CD4-positive, CD25-positive, alpha-beta regulatory T cell (primary cell): ENCODE data around the gene SCT. TPM values are rescaled to one million over a fixed set of nuclear protein-coding genes. Genes with fewer than 3 reads are reported as not detected.

Experiments
- ATAC-seq, 2 donors: fragments of 150-1000 bp; cut with Tn5 transposase; one replicate each; pipeline ENCODE4 v1.10.0; 2021; ENCODE audit warnings: low read depth in 2 of 2, moderate number of reproducible peaks in 2 of 2, moderate library complexity in 1 of 2
- DNase-seq, 3 donors: peaks; one replicate each; pipeline versions ENCODE4 v3.0.0 to v3.0.0-alpha.2; 2012 to 2022; ENCODE audit warnings: mixed read lengths in 1 of 3
- H3K27ac ChIP-seq: one replicate; pipeline ENCODE4 v1.7.0; 2013; ENCODE audit warnings: mild to moderate bottlenecking, low read length; ENCODE audit not compliant: insufficient read depth, poor library complexity, severe bottlenecking
- H3K27me3 ChIP-seq: one replicate; pipeline ENCODE4 v1.7.0; 2013; ENCODE audit warnings: low read length; ENCODE audit not compliant: control insufficient read depth, insufficient read depth
- H3K36me3 ChIP-seq: one replicate; pipeline ENCODE4 v1.7.0; 2013; ENCODE audit warnings: mild to moderate bottlenecking, low read length, moderate library complexity; ENCODE audit not compliant: control insufficient read depth, insufficient read depth
- H3K4me1 ChIP-seq: 2 replicates; pipeline ENCODE4 v1.7.0; 2013; ENCODE audit warnings: mild to moderate bottlenecking, low read length; ENCODE audit not compliant: insufficient read depth, control insufficient read depth, poor library complexity, severe bottlenecking
- H3K4me3 ChIP-seq: one replicate; pipeline ENCODE4 v1.7.0; 2013; ENCODE audit warnings: low read depth, mild to moderate bottlenecking, low read length, moderate library complexity
- H3K9me3 ChIP-seq, 2 experiments: 1 replicate in 1 of 2; 2 replicates in 1 of 2; pipeline ENCODE4 v1.7.0; 2013; ENCODE audit warnings: low read length in 2 of 2, mild to moderate bottlenecking in 1 of 2, moderate library complexity in 1 of 2; ENCODE audit not compliant: control insufficient read depth in 2 of 2
- H3K27ac Mint-ChIP-seq, 3 donors: one replicate each; pipeline ENCODE4 v1.8.0; 2020 to 2022; ENCODE audit warnings: mild to moderate bottlenecking in 3 of 3, mixed read lengths in 3 of 3, moderate library complexity in 2 of 3
- H3K27me3 Mint-ChIP-seq: one replicate; pipeline ENCODE4 v1.8.0; 2022; ENCODE audit warnings: mild to moderate bottlenecking, mixed read lengths
- H3K36me3 Mint-ChIP-seq: one replicate; pipeline ENCODE4 v1.8.0; 2020; ENCODE audit warnings: mixed read lengths
- H3K4me1 Mint-ChIP-seq, 4 donors: one replicate each; pipeline ENCODE4 v1.8.0; 2020 to 2022; ENCODE audit warnings: mixed read lengths in 4 of 4, mild to moderate bottlenecking in 1 of 4
- H3K4me3 Mint-ChIP-seq, 4 donors: one replicate each; pipeline ENCODE4 v1.8.0; 2020 to 2022; ENCODE audit warnings: mild to moderate bottlenecking in 4 of 4, mixed read lengths in 4 of 4, moderate library complexity in 3 of 4
- H3K9me3 Mint-ChIP-seq, 7 donors: one replicate each; pipeline ENCODE4 v1.8.0; 2020 to 2022; ENCODE audit warnings: mixed read lengths in 7 of 7, mild to moderate bottlenecking in 3 of 7, moderate library complexity in 2 of 7
- polyA plus RNA-seq, 4 donors: library from polyadenylated mRNA; unstranded; fragments of 300-500 nt; fragmentation: Illumina TruSeq; gene quantifications; one replicate each; pipeline ENCODE4 v1.2.3, GENCODE V29; 2021
- total RNA-seq: library from RNA; stranded (reverse); gene quantifications from one replicate; pipeline ENCODE4 v1.2.3, GENCODE V29; 2022

Gene SCT
- total and polyA plus RNA-seq, 5 donors from 2014 or later: not detected

DNA sequence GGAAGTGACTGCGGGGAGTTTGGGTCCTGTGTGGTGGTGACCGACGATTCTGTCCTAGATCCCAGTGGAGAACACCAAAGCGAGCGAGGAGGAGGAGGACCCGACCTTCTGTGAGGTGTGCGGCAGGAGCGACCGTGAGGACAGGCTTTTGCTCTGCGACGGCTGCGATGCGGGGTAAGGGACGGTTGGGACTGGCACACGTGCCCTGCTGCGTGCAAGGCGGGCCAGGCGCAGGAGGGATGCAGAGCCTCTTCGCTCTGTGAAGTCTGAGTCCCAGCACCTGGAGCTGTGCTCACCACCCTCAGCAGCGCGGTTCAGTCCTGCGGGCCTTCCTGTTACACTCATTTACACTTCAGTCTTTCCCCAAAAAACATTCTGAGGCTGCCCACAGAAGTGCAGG, 34.5 kb downstream of the SCT start:
- Histone ChIP-seq H3K4me3 (no peak overlapping the region), H3K27ac (no peak overlapping the region), H3K4me1 (peaks cover 9% of the 10 kb centered on the region), H3K27me3 (no peaks in the 10 kb centered on the region), H3K9me3 (no peaks in the 10 kb centered on the region), H3K36me3 (peaks cover 81% of the 10 kb centered on the region)
- H3K36me3 Mint-ChIP-seq: peaks cover 34% of the 10 kb centered on the region
- H3K4me1 Mint-ChIP-seq: peaks cover 0 to 17% (median 8%) of the 10 kb centered on the region in 4 donors
- H3K9me3 Mint-ChIP-seq: no peaks in the 10 kb centered on the region
- no peaks in the 10 kb centered on the region for H3K27me3 Mint-ChIP-seq
- DNase-seq (no peak), ATAC-seq (no peak)
- H3K4me3 Mint-ChIP-seq: no peak overlapping the region
- no peak overlapping the region for H3K27ac Mint-ChIP-seq

DNA sequence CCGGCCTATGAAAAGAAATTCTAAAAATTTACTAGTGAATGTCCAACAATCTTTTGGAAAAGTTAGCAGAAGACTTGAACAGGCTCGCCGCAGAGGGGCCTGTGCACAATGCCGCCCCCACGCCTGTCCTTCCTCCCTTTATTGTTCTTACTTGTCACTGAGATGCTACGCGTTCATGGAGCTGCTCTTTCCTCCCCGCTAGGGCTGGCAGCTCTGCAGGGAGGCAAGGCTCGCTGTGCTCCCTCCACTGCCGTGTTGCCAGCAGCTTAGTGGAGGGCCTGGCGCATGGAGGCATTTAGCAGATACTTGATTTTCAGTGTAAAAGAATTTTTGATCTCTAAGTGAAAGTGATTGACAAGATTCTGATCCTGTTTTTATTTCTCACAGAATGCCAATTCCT, 36.0 kb downstream of the SCT start:
- H3K27ac Mint-ChIP-seq: no peak overlapping the region
- no peaks in the 10 kb centered on the region for H3K9me3 Mint-ChIP-seq
- no peak overlapping the region for H3K4me3 Mint-ChIP-seq
- peaks cover 43% of the 10 kb centered on the region for H3K36me3 Mint-ChIP-seq
- ATAC-seq (no peak), DNase-seq (no peak)
- Histone ChIP-seq H3K4me3 (no peak overlapping the region), H3K27me3 (no peaks in the 10 kb centered on the region), H3K27ac (no peak overlapping the region), H3K36me3 (peaks cover 85% of the 10 kb centered on the region), H3K4me1 (peaks cover 16% of the 10 kb centered on the region), H3K9me3 (no peaks in the 10 kb centered on the region)
- peaks cover 0 to 26% (median 11%) of the 10 kb centered on the region in 4 donors for H3K4me1 Mint-ChIP-seq
- no peaks in the 10 kb centered on the region for H3K27me3 Mint-ChIP-seq

DNA sequence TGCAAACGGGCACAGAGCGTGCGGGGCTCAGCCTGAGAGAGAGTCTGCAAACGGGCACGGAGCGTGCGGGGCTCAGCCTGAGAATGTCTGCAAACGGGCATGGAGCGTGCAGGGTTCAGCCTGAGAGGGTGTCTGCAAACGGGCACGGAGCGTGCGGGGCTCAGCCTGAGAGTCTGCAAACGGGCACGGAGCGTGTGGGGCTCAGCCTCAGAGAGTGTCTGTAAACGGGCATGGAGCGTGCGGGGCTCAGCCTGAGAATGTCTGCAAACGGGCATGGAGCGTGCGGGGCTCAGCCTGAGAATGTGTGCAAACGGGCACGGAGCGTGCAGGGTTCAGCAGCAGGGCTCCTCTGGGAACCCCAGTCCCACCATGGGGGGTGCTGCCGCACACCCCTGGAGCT, 37.2 kb downstream of the SCT start:
- H3K27ac ChIP-seq: no peak overlapping the region
- Mint-ChIP-seq H3K4me1 (peaks cover 0 to 26% (median 11%) of the 10 kb centered on the region in 4 donors), H3K36me3 (peaks cover 43% of the 10 kb centered on the region), H3K4me3 (no peak overlapping the region), H3K27me3 (no peaks in the 10 kb centered on the region), H3K9me3 (no peaks in the 10 kb centered on the region), H3K27ac (peak overlapping the region in 2 of 3 donors; percentile 43 to 65)
- ATAC-seq: no peak
- H3K4me3 ChIP-seq: no peak overlapping the region
- no peaks in the 10 kb centered on the region for H3K9me3 ChIP-seq
- H3K36me3 ChIP-seq: peaks cover 76% of the 10 kb centered on the region
- H3K27me3 ChIP-seq: no peaks in the 10 kb centered on the region
- DNase-seq: no peak
- H3K4me1 ChIP-seq: peaks cover 16% of the 10 kb centered on the region

DNA sequence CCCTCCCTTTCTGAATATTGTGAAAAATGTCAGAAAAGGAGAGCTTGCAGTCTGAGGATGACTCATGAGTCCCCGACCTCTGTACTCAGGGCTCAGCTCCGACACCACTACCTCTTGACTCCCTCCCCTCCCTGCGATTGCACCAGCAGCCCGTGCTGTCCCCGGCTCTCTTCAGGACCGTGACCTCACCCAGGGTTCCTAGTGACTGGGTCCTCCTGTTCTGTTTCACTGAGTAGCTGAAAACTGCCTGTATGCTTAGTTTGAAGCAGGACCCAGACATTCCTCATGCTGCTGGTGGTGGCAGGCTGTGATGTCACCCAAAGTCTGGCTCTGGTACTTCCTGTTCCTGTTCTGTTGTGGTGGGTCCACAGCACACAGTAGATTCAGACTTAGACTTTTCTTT, 39.0 kb downstream of the SCT start:
- Histone ChIP-seq H3K27ac (peak overlapping the region; percentile 74), H3K9me3 (no peaks in the 10 kb centered on the region), H3K36me3 (peaks cover 75% of the 10 kb centered on the region), H3K27me3 (no peaks in the 10 kb centered on the region), H3K4me1 (peaks cover 16% of the 10 kb centered on the region), H3K4me3 (no peak overlapping the region)
- ATAC-seq (peak; percentile 92), DNase-seq (peak; percentile 54 to 80 (median 70))
- Mint-ChIP-seq H3K9me3 (peaks cover 0 to 1% (median 0%) of the 10 kb centered on the region in 7 donors), H3K27me3 (no peaks in the 10 kb centered on the region), H3K4me1 (peaks cover 0 to 26% (median 11%) of the 10 kb centered on the region in 4 donors), H3K4me3 (peak overlapping the region; percentile 30 to 75 (median 62)), H3K36me3 (peaks cover 37% of the 10 kb centered on the region), H3K27ac (peak overlapping the region; percentile 95 to 99 (median 98))

DNA sequence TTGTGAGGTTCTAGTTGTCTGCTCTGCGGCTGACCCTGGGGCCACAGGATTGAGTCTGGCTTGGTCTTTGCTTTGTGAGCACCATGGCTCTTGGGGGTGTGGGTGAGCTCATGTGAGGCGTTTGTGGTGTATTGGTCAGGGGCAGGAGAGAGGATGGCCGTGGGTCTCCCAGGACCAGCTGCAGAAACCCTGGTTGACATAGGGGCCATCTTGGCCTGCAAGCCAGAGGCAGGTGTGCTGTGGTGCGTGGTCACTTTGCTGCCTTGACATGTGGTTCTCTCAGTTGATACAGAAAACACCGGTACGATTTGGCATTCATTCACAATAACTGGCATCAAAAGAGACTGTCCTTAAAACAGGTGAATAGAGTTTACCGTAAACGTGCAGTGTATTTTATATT, 39.4 kb downstream of the SCT start:
- H3K36me3 ChIP-seq: peaks cover 72% of the 10 kb centered on the region
- no peaks in the 10 kb centered on the region for H3K9me3 ChIP-seq
- Mint-ChIP-seq H3K4me1 (peaks cover 0 to 26% (median 11%) of the 10 kb centered on the region in 4 donors), H3K9me3 (peaks cover 0 to 1% (median 0%) of the 10 kb centered on the region in 7 donors), H3K27me3 (no peaks in the 10 kb centered on the region), H3K36me3 (peaks cover 35% of the 10 kb centered on the region), H3K4me3 (peak overlapping the region in 3 of 4 donors; percentile 19 to 75 (median 54)), H3K27ac (peak overlapping the region; percentile 95 to 99 (median 98))
- H3K4me1 ChIP-seq: peaks cover 16% of the 10 kb centered on the region
- no peak overlapping the region for H3K4me3 ChIP-seq
- no peak for ATAC-seq
- H3K27me3 ChIP-seq: no peaks in the 10 kb centered on the region
- H3K27ac ChIP-seq: peak overlapping the region; percentile 74
- no peak for DNase-seq

DNA sequence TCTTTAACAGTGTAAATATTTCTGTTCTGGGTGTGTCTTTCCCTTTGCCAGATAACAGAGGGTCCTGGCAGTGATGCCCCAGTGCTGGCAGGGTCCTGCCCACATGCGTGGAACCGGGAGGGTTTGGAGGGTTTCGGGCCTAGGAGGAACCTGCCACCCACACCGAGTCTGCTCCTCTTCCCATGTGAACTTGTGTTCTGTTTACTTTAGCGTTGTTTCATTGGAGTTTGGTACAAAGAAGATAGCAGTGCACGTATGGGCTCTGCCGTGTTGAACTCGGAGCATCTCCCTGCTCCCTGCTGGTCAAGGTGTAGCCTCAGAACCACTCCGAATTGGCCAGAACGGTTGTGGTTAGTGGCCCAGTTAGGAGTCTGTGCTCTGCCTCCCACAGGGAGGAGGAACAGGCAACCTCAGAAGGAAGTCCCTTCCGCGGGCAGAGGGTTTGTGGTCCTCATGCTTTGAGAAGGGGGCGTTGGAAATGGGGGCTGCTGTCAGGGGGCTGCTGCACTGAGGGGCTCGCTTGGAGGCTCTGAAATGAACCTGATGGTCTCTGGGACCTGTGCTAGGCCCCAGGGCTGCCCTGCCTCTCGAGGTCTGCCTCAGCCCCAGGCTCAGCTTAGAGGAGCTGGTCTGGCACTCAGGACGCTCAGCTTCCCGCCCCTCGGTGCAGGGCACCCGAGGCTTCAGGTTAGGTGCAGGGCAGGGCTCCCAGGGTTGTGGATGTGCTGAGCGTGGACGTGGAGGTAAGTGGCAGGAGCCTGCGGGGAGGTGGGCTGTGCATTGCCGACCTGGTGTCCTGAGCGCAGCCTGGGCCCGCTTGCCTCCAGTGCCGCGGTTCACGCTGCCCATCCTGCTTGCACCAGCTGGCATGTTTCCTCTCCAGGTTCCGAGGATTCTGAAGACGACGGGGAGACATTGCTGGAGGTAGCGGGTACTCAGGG, 40.3 kb downstream of the SCT start:
- Histone ChIP-seq H3K4me3 (no peak overlapping the region), H3K27ac (peak overlapping the region; percentile 74), H3K27me3 (no peaks in the 10 kb centered on the region), H3K36me3 (peaks cover 71% of the 10 kb centered on the region), H3K4me1 (peaks cover 16% of the 10 kb centered on the region), H3K9me3 (no peaks in the 10 kb centered on the region)
- H3K4me3 Mint-ChIP-seq: peak overlapping the region in 1 of 4 donors; percentile 9
- no peaks in the 10 kb centered on the region for H3K27me3 Mint-ChIP-seq
- H3K9me3 Mint-ChIP-seq: peaks cover 0 to 1% (median 0%) of the 10 kb centered on the region in 7 donors
- H3K36me3 Mint-ChIP-seq: peaks cover 31% of the 10 kb centered on the region
- peaks cover 0 to 29% (median 12%) of the 10 kb centered on the region in 4 donors for H3K4me1 Mint-ChIP-seq
- DNase-seq: no peak
- ATAC-seq: no peak
- H3K27ac Mint-ChIP-seq: peak overlapping the region in 2 of 3 donors; percentile 44 to 99

DNA sequence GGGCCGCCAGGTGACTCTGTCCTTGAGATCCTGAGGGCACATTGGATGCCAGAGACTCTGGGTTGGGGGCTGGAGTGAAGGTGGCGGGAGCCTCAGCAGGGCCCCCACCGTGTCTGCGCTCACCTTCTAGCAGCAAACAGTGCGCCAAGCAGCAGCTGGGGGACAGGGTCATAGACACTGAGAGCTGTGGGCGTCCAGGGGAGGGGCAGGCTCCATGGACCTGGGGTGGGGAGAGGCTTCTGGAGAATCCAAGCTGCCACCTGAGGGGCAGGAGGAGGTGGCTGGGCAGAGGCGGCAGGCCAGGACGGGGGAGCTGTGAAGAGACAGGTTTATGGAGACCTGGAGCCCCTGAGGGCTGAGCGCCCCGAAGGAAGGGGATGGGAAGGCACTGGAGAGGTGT, 42.7 kb downstream of the SCT start:
- H3K9me3 Mint-ChIP-seq: peaks cover 0 to 2% (median 0%) of the 10 kb centered on the region in 7 donors
- H3K27me3 ChIP-seq: no peaks in the 10 kb centered on the region
- peaks cover 59% of the 10 kb centered on the region for H3K36me3 ChIP-seq
- peaks cover 18% of the 10 kb centered on the region for H3K36me3 Mint-ChIP-seq
- no peak overlapping the region for H3K27ac ChIP-seq
- H3K9me3 ChIP-seq: no peaks in the 10 kb centered on the region
- H3K27me3 Mint-ChIP-seq: no peaks in the 10 kb centered on the region
- no peak overlapping the region for H3K4me3 Mint-ChIP-seq
- DNase-seq (no peak), ATAC-seq (no peak)
- H3K4me1 ChIP-seq: peaks cover 22% of the 10 kb centered on the region
- H3K4me3 ChIP-seq: no peak overlapping the region
- H3K27ac Mint-ChIP-seq: no peak overlapping the region
- peaks cover 0 to 39% (median 17%) of the 10 kb centered on the region in 4 donors for H3K4me1 Mint-ChIP-seq
